ENCODE measurements around the gene MGAT5.

MGAT5 gene

GRCh38 chr2:134397146-134397896 lies 143.4 kb downstream of the MGAT5 start:
- no peak for TF ChIP-seq CTCF (IDR thresholded peaks at IDR 0.05)

- TF ChIP-seq CTCF (IDR thresholded peaks at IDR 0.05), result no peak
Measured at GRCh38 chr2:134398300-134398699, 144.4 kb downstream of the MGAT5 start.

- no peak for TF ChIP-seq CTCF (IDR thresholded peaks at IDR 0.05)
Measured at GRCh38 chr2:134399096-134399495, 145.2 kb downstream of the MGAT5 start.

GRCh38 chr2:134401081-134401497 lies 147.2 kb downstream of the MGAT5 start:
- TF ChIP-seq CTCF (IDR thresholded peaks at IDR 0.05), result no peak

- no peak for TF ChIP-seq CTCF (IDR thresholded peaks at IDR 0.05)
Measured at GRCh38 chr2:134401789-134402188, 147.9 kb downstream of the MGAT5 start.

GRCh38 chr2:134402410-134402809 lies 148.5 kb downstream of the MGAT5 start:
- TF ChIP-seq CTCF (IDR thresholded peaks at IDR 0.05), result no peak

- no peak for TF ChIP-seq CTCF (IDR thresholded peaks at IDR 0.05)
Measured at GRCh38 chr2:134405611-134406081, 151.8 kb downstream of the MGAT5 start.
